Ecto neural progenitor cell (in vitro differentiated cells): ENCODE data around the gene CENPB.
A peak's percentile ranks its signal among the peaks of the same experiment; 100 is the strongest.

Source experiments
- DNase-seq: peaks from one replicate; pipeline ENCODE4 v3.0.0-alpha.2; 2018; ENCODE audit warnings: low spot score

CENPB gene

GRCh38 chr20:3788685-3789155, 2.2 kb upstream of the CENPB start:
- DNase-seq: peak; percentile 36

- peak; percentile 37 for DNase-seq
Observed at GRCh38 chr20:3787324-3788014, 929 bp upstream of the CENPB start.

DNA sequence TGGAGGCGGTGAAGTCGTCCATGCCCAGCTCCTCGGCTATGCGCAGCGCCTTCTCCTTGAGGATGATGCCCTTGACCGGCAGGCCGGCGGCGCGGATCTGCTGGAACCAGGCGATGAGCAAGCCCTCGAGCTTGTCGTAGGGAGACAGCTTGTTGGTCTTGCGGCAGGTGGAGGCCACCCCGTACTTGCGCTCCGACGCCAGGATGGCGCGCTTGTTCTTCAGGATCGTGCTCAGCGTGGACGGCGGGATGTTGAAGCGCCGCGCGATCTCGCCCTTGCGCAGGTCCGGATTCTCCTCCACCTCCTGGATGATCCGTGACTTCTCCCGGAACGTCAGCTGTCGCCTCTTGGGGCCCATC, 435 bp downstream of the CENPB start:
- no peak for DNase-seq

DNA sequence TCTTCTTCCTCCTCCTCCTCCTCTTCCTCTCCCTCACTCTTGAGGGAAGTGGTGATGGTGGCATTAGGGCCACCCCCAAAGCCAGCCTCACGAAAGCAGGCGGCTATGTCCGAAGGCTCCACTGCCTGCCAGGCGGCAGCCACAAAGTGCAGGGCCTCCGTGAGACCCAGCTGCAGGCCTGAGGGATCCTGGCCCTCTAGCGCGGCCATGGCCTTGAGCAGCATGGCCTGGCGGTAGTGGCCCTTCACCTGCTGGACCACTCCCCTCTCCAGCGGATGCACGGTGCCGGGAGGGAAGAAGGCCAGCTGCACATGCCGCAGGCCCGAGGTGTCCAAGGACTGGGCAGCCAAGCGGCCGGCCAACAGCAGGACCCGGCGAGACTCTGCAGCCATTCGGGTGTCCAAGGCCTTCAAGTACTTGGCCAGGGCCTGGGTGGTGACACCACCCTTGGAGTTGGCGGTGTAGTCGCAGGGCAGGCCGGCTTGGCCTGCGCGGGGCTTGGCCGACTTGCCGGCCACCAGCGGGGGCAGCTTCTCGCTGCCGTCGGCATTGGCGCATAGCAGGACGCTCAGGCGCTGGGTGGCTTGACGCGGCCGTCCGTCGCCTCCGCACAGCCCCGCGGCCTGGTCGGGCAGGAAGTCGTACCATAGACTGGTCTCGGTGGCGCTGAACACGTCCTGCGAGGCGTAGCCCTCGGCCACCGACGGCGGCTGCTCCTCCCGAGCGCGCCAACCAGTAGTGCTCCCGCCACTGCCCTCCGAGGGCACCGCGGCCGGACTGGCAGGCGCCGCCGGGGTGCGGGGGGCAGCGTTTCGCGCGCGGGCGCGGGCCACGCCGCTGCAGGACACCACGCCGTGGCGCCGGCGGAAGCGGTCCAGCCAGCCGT, 1.1 kb downstream of the CENPB start:
- peak; percentile 66 for DNase-seq

- DNase-seq: peak; percentile 32
Observed at GRCh38 chr20:3784863-3785239, 1.7 kb downstream of the CENPB start.

DNA sequence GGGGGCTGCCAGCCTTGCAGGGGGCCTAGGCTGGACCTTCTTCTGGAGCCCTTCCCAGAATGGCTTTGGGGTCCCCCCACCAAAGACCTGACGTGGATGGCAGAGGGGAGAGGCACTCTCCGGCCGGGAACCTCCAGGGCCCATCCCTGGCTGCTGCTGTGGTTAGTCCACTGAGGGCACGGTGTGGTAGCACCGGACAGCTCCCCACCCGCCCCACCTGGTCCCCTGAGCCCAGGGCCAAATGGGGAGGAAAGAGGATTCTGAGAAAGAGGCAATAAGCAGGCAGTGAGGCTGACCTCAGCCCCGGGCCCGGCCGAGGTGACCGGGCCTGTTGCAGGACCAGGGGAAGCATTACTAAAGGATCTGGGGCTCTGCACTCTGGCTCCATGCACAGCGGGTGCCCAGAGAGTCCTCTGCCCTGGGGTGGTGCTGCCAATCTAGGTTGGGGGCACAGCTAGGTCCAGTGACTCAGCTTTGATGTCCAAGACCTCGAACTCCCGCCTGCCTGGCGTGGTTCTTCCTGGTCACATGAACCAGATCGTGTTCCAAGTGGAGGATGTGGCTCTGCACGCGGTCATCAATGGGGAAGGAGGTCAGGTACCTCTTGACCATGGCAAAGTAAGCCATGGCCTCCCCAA, 2.2 kb downstream of the CENPB start:
- peak; percentile 41 for DNase-seq

DNA sequence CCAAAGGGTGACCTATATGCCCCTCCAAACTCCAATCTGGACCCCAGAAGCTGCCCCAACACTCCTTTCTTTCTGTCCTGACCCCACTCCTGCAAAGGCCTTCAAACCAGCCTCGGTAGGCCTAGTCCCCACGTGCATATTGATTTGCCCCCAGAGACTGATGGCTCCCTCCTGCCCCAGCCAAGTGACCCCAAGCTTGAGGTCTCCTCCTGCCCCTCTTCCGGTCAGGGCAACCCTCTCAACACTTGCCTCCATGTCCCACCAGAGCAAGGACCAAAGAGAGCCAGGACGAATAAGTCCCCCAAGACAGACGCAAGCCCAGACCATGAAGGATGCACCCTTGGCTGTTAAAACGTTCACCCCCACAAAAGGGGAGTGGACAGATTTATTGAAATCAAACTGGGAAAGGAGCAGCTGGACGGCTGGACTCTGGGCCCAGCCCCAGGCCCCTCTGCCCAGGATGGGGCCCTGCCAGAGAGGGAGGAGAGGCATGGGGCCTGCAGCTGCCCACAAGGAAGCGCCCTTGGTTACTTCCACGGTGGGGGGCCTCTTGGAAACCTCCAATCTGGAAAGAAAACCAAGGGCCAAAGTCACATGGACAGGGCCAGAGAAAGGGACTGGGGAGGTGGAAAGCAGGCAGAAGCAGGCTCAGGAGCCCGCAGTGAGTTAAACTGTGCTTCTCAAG, 2.9 kb downstream of the CENPB start:
- DNase-seq: peak; percentile 41

DNA sequence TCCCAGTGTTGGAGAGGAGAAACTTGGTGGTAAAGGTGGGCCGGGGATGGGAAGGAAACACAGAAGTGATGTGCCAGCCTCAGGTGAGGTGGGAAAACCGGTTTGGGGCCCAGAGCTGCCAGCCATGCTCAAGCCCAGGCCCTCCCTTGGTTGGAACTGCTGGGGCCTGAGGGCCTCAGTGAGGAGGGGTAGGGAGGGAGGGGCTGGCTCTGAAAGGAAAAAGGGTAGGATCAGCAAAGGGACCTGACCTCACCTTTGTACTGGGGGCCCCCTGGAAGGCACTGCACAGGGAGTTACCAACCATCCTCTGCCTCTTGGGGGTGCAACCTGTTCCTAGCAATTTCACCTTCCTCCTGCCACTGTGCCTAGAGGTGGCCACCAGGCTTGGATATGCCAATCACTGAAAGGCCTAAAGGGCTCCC, 3.5 kb downstream of the CENPB start:
- DNase-seq: peak; percentile 36

DNA sequence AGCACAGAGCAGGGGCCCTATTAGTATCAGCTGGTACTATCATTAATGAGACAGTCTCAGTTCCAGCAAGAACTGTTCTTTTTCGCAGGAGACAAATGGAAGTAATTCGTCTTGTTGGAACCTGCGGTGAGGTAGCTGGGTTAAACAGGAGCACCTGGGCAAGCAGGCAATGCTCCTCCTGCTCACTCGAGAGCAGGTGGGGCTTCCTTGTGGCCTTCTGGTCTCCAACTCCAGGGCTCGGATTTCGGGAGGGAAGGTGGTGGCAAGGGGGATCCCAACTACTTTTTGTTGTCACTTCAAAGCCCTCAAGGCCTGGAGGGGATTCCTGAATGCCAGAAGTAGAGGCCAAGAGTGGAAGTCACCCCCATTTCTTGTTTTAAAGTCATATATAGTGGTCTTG, 3.9 kb downstream of the CENPB start:
- no peak for DNase-seq

DNA sequence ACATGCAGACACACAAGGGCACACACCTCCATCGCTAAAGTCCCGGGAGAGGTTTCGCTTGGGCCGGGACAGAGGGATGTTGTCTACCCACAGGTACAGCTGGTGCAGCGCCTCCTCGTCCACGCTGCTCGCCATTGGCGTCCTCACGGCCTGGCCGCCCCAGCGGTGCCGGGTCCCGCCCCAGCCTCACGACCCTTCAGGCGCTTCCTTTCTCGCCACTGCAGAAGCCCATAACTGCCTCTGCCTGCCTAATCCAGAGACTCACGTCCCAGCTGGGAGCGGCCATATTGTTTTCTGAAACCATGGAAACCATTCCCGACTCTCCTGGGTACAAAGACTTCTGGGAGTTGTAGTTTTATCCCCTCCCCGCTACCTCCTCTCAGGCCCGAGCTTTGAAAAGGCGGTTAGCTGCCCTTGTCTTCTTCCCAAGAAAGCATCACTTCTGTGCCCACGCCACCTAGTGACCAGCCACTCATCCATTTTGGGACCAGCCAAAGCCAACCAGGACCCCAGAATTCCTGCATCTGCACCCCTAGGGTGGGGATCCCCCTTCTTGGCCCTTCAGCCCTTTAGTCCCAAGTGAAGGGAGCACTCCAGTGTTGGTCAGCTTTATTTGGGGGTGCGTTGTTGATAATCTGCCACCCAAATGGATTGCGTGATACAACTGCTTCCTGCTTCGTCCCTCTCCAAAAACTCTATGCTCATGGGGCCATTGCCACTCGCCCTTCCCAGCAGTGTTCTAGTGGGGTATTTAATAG, 5.2 kb downstream of the CENPB start, which contains the start of gene SPEF1:
TSS of gene SPEF1 (minus strand) at position 296 of the 758 bp plus-strand sequence. CDS start at position 135, 161 bp downstream.
- peak; percentile 89 for DNase-seq

GRCh38 chr20:3778976-3779375, 7.6 kb downstream of the CENPB start:
- peak; percentile 46 for DNase-seq

- DNase-seq: peak; percentile 72
Observed at GRCh38 chr20:3777716-3778629, 8.6 kb downstream of the CENPB start.

GRCh38 chr20:3777381-3777715, 9.2 kb downstream of the CENPB start:
- no peak for DNase-seq

- no peak for DNase-seq
Observed at GRCh38 chr20:3775457-3776108, 11.0 kb downstream of the CENPB start.

DNA sequence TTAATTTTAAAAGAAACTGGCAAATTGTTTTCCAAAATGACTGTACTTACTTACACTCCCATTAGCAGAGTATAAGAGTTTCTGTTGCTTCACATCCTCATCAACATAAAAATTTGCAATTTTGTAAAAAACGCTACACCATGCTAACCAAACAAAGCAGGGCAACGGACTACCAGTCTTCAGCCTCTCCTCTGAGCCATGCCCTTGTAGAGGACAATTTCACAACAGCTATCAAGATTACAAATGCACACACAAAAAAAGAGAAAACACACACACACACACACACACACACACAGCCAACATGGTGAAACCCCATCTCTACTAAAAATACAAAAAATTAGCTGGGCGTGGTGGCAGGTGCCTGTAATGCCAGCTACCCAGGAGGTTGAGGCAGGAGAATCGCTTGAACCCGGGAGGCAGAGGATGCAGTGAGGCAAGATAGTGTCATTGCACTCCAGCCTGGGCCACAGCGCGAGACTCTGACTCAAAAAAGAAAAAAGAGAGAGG, 14.9 kb downstream of the CENPB start:
- no peak for DNase-seq

- peak; percentile 90 for DNase-seq
Observed at GRCh38 chr20:3768342-3769130, 18.0 kb downstream of the CENPB start.

DNA sequence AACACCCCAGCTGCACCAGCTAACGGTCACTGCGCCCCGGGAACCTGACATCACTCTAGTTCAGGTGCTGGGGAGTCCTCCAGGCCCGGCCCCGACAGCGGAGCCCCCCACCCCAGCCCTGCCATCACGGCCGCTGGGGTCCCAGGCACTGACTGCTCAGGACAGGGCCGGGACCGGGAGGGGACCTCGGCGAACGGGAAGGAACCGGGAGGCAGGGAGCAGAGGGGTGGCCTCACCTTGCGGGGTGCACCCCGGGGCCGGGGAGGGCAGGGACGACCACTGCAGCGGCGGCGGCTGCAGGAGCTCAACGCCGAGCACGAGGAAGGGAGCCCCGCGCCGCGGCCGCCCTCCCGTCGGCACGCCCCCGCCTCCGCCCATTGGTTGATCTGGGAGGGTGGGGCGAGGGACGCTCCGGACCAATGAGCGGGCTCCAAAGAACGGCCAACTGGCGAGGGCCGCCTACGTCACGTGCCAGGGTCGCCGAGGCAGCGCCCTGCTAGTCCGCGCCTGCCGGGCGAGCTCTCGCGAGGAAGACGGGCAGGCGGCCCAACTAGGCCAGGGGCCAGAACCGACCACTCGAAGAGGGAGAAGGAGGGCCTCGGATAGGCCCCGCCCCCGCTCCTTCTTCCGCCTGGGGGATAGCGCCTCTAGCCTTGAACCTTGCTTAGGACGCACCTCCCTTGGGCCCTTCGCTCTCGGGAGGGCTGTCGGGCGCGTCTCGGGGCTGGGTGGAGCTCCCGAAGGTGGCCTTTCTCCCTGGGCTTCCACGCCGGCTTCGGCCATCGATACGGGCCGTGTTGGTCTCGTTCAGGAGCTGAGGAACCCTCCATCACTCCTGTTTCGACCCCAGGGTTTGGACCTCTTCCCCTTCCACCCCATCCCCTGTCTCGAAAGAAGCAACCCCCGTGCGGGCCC, 18.9 kb downstream of the CENPB start, which contains the start of gene ADISSP:
TSS of gene ADISSP (minus strand) at position 327 of the 915 bp plus-strand sequence. CDS start 7,653 bp downstream, outside the sequence.
- peak; percentile 99 for DNase-seq

DNA sequence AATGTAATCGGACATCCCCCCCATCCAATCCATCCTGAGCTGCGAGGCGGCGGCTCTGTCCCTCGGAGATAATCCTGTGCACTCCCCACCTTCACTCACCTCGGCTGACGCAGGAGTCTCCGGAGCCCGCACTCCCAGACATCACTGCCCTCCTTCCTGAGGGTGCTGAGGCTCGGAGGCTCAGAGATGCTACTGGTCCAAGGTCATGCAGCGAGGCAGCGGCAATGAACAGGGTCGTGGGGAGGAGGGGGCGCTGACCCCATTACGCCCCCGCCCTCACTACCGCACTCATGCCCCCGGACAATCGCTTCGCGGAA, 19.5 kb downstream of the CENPB start:
- DNase-seq: no peak
